Hematopoietic multipotent progenitor cell treated with erythropoietin and hydrocortisone succinate and interleukin-3 and kit ligand, for 8 days (in vitro differentiated cells): ENCODE measurements around the gene ATG10.
"Not testable (repeated sequence)": the region's sequence is repeated elsewhere in the genome, so short reads cannot be mapped to it uniquely, and the experiment has no call there.

ENCODE experiments used
- DNase-seq: peaks from one replicate; pipeline ENCODE4 v3.0.0-alpha.2; 2015

ATG10 gene

DNA sequence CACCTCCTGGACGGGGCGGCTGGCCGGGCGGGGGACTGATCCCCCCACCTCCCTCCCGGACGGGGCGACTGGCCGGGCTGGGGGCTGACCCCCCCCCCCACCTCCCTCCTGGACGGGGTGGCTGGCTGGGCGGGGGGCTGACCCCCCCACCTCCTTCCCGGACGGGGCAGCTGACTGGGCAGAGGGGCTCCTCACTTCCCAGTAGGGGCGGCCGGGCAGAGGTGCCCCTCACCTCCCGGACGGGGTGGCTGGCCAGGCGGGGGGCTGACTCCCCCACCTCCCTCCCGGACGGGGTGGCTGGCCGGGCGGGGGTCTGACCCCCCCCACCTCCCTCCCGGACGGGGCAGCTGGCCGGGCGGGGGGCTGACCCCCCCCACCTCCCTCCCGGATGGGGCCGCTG, 11.3 kb downstream of the ATG10 start:
- DNase-seq = not testable (repeated sequence)

DNA sequence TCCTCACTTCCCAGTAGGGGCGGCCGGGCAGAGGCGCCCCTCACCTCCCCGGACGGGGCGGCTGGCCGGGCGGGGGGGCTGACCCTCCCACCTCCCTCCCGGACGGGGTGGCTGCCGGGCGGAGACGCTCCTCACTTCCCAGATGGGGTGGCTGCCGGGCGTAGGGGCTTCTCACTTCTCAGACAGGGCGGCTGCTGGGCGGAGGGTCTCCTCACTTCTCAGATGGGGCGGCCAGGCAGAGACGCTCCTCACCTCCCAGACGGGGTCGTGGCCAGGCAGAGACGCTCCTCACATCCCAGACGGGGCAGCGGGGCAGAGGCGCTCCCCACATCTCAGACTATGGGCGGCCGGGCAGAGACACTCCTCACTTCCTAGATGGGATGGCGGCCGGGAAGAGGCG, 11.7 kb downstream of the ATG10 start:
- not testable (repeated sequence) for DNase-seq

DNA sequence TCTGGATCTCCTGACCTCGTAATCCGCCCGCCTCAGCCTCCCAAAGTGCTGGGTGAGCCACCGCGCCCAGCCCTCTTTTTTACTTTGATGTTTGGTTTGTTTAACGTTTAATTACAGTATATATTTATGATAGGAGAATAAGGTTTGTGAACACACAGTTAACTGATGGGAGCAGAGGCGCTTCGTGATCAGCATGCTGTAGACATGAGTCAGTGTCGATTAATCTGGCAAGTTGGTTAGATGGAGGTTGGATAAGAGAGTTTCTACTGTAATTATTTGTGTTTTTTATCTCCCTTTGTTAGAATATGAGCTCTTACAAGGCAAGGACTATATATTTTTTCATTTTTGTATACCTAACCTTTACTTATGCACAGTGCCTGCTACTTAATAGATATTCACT, 14.3 kb downstream of the ATG10 start:
- DNase-seq = no peak

DNA sequence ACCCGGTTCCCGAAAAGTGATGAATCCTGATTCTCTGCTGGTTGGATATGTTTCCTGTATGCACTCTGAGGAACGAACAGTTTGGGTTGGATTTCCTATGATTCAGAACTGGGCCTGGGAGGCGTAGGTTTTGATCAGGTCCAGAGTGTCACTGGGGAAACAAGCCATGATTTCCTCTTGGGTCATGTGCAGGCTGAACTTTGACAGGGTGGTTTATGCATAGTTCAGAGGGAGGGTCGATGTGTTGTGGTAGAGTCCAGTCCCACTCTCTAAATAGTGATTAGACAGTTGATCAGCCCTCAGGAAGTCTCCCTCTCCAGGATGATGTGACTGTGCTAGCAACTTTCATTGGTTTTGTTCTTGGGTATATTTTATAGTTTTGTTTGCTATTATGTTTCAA, 17.4 kb downstream of the ATG10 start:
- no peak for DNase-seq

DNA sequence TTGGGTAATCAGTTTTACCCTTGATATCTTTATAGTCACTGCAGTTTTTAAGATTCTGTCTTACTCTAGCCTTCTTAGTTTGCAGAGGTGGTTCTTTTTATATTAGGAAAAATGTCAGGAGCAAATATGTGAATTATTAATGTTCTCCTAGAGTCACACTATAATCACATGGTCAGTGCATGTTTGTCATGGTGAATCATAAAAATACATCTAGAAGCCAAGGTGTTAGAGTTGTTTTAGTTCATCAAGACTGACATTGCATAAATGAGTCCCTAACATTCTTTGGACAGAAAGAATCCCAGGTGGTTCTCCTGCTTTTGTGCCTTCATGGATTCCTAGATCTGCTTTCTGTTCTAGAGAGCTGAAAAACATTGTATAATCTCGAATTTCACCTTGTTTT, 22.9 kb downstream of the ATG10 start:
- no peak for DNase-seq

DNA sequence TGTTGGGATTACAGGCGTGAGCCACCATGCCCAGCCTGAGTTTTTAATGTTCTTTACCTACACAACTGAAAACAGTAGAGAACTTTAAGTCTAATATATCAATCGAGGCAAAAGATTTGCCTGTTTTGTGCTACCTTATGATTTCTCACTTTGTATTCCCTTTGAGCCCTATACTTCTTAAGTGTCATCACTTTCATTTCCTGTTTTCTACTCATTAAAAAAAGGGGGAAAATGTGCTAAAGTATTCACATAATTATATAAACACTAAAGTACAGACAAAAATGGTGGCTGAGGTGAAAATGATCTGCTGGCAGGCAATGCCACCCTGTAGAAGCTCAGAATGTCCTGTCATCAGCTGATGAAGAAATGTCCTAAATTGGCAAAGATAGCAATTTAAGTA, 23.6 kb downstream of the ATG10 start:
- no peak for DNase-seq

DNA sequence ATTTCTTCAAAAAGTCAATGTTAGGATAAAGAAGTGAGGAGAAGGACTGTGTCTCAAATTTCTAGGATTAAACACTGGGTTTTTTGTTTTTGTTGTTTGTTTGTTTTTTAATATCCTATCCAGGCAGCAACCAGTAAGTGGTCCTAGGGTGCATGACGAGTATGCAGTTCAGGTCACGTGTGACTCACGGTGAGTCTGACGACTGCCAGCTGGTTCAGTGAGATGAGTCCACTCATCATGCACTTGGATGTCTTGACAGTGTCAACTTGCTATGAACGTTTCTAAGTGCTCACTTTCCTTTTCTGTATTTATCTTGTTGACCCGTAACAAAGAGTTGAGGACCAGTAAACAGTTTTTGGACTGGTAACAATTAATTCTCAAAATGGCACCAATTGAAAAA, 32.7 kb downstream of the ATG10 start:
- DNase-seq = no peak

DNA sequence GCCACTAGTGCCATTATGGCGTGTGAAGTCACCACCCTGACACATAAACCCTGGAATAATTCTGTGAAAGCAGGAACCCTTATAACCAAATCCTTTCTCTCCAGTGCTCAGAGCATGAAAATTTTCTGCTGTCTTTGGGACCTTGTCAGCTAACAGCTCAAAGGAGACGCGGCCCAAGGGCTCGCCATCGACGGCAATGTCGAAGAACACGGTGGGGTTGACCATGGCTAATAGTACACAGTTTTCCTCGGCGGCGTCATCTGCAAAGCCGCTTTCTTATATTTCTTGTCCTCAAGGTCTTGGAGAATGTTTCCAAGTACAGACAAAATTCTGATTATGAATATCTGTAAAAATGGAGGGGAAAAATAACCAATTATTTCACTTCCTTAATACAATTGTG, 38.0 kb downstream of the ATG10 start:
- not testable (repeated sequence) for DNase-seq

DNA sequence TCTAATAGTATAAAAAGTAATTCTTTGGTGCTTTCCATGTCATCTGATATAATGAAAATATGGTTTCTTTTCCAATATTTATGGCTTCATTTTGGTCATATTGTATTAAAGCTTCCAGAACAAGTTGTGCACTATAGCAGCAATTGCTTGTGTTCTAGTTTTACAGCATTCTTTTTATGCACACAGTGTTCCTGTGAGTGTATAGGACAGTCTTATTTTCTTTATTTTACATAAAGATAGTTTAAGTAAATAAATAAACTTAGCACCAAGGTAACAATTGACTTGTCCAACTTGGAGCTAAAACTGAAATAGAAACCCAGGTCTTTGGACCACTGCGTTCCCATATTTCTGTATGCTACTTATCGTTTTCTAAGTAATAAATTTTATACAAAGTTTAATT, 38.9 kb downstream of the ATG10 start:
- no peak for DNase-seq

DNA sequence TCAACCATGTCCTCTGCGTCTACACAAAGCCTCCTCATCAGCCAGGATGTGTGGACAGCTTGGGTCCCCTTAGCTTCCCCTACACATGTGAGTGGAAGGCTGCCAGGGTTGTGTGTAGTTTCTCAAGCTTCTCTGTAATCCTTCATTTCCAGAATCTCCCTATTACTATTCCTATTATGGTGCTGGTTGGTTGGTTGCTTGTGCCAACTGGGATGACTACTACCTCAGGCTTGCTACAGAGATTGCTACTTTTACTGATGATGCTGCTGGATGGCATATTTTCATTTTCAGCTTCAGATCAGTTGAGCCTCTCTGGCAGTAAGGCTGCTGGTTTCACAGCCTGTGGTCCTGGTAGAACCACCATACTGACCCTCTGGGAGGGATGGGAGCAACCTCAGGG, 39.9 kb downstream of the ATG10 start:
- DNase-seq = no peak

DNA sequence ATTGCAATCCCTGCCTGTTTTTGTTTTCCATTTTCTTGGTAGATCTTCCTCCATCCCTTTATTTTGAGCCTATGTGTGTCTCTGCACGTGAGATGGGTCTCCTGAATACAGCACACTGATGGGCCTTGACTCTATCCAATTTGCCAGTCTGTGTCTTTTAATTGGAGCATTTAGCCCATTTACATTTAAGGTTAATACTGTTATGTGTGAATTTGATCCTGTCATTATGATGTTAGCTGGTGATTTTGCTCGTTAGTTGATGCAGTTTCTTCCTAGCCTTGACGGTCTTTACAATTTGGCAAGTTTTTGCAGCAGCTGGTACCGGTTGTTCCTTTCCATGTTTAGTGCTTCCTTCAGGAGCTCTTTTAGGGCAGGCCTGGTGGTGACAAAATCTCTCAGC, 42.8 kb downstream of the ATG10 start:
- DNase-seq = not testable (repeated sequence)

DNA sequence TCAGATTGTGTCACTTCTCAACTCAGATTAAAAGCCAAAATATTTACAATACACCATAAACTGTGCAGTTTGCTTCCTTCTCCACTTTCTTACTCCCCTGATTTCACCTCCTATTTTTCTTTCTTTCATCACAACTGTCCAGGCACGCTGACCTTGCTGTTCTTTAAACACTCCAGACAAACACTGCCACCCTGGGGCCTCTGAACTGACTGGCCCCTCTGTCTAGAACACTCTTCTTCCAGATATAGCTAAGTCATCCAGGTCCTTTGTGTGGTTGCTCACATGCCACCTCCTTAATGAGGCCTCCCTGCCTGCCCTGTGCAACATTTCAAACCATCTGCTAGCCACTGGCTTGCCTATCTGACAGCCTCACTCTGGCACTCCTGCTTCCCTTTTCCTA, 46.6 kb downstream of the ATG10 start:
- peak; percentile 77 for DNase-seq

DNA sequence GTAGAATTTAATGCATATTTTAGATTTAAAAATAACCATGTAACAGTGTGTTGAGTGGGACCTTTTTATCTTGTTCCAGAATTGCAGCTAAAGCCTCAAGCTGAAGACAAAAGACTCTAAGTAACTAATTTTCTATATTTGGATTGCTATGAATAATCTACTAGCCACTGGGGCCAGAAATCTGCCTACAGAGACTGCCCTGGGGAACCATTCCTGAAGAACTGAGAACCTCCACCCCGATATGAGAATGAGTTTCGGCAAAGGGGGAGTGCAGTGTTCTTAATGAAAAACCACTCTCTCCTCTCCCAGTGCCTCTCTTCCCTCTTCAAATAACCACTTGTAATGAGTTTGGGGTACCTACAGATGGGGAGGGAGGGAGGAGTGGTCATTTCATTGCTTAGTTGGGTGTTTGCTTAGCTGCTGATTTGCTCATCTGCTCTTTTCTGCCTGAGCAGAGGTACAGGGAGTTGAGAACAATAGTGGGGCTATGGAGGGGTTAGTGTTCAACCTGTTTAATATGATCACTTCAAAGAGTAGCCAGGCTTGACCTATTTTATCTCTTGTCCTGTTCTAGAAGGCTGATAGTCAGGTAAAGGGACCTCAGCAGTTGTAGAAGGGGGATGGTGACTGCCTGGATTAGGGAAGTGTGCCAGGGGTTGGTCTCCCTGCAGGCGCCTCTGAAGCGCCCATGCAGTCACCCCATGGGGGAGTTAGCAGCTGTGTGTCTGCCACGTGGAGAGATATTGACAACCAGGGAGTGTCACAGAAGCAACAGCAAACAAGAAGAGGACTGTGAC, 47.7 kb downstream of the ATG10 start:
- peak; percentile 42 for DNase-seq

DNA sequence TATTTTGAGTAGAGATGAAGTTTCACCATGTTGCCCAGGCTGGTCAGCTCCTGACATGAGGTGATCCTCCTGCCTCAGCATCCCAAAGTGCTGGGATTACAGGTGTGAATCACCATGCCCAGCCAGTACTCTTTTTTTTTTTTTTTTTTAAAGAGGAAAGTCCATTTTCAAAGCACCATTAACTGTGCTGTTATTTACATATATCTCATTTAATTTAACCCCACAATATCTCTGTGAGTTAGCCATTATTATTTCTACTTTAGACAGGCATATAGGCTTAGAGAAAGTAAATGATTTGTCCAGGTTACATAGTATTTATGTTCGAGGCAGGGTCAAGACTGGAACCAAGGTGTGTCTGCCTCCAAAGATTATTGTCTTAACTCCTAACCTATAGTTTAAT, 50.7 kb downstream of the ATG10 start:
- DNase-seq = no peak

DNA sequence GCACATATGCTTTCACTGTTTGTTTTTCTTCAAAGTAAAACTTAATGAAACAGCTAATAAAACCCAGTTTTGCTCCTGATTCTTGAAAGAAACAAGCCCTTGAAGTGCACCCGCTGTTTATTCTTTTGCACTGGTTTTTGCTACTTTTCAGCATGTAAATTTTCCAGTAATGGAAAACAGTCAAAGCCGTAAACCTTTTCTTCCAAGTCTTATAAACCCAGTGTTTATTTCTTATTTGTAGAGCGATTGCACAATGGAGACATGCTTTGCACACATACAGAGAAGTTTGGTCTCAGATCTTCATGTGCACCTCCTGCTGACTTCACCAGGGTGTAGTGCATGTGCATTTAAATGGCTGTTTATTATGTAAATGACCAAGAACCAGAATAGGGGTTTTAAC, 51.8 kb downstream of the ATG10 start:
- DNase-seq = no peak

DNA sequence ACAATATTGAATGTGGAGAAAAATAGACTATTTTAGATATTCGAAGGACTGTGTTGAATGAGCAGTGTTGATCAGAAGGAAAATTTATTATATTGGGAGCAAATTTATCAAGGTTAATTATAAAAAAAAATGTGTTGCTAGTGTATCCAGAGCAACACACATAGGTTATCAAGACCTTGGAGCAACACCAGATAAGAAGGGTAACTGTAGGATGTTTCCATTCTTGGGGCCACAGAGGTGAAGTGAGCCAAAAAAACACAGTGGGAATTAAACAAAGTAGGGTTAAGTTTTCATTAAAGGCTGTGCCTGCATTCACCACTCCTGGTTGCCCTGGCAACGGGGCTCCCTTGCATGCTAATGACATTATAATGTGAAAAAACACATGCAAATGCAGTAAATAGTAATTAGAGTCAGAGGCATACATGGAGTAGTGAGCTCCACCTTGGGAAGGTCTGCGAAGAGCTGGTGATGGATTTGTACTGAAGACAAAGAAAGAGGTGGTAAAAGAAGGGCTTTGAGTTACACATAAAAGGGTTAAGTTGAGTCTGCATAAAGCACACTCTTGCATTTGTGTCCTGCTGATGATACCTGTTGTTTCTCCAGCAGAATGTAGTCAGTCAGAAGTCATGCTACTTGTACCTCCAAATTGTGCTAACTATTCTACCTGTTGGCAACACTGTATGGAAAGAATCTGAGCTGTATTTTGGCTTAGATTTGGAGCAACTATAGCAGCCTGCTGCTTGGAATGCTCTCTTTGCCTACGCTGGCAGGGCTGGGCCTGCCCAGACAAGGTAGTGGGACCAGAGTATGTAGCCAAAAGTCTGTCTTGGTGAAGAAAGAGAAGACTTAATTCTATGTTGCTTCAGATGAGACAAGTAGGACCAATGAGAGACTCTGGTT, 59.6 kb downstream of the ATG10 start:
- peak; percentile 14 for DNase-seq

DNA sequence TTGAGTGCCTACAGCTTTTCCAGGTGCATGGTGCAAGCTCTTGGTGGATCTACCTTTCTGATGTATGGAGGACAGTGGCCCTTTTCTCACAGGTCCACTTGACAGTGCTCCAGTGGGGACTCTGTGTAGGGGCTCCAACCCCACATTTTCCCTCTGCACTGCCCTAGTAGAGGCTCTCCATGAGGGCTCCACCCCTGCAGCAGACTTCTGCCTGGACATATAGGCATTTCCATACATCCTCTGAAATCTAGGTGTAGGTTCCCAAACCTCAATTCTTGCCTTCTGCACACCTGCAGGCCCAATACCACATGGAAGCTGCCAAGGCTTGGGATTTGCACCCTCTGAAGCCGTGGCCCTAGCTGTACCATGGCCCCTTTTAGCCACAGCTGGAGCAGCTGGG, 71.1 kb downstream of the ATG10 start:
- not testable (repeated sequence) for DNase-seq

DNA sequence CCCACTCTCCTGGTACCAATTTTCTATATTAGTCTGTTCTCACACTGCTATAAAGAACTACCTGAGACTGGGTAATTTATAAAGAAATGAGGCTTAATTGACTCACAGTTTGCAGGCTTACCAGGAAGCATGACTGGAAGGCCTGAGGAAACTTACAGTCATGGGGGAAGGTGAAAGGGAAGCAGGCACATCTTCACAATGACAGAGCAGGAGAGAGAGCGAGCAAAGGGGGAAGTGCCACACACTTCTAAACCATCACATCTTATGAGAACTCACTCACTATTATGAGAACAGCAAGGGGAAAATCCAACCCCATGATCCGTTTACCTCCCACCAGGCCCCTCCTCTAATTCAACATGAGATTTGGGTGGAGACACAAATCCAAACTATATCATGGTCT, 72.2 kb downstream of the ATG10 start:
- DNase-seq = no peak

DNA sequence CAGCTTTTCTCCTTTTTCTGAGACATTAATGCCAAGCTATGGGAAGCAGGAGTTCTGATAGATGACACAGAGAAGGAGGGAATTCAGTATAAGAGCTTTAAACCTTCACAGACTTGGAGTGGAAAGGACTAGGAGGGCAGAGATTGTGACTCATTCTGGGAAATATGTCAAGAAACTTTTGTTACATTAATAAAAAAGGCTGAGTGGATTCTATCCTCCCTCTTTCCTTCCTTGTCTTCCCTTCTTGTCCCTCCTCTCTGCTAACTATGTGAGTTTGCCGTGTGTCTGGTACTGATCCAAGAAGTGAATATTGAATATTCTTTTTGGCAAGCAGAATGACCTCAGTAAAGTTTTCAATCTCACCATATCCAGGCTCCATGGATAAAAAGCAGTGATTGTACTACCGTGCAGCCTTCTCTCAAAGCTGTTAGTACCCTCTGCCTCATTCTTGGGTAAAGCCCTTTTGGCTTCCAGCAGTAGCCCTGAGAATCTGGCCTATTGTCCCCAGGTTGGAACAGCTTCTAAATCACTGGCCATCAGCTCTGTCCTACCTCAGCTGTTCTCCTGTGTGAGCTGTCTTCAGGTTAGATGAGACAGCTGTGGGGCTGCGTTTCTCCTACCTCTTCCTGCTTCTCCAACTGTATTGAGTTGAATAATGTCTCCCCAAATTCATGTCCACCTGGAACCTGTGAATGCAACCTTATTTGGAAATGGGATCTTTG, 73.9 kb downstream of the ATG10 start:
- no peak for DNase-seq

DNA sequence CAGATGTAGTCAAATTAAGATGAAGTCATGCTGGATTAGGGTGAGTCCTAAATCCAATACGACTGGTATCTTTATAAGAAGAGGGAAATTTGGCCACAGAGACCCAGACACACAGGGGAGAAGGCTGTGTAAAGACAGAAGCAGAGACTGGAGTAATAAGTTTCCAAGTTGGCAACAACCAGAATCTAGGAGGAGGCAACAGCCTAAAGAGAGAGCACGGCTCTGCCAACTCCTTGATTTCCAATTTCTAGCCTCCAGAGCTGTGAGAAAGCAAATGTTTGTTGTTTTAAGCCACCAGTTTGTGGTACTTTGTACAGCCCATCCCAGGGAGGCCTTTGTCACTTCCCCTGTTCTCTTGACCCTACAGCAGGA, 74.4 kb downstream of the ATG10 start:
- DNase-seq = no peak

DNA sequence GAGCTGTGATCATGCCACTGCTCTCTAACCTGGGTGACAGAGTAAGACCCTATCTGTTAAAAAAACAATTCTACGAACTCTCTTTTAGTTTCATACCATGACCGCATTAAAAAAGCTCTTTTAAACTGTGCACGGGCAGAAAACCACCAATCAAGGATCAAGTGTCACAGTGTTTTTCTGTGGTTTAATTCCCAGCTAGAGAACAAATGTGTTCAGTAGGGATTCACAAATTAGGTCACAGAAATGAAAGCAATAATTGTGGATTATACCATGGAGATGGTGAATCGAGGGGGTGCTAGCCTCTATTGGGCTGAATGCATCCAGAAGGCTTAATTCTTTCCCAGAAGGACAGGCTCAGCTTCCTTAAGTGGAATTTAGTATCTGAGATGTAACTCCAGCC, 79.1 kb downstream of the ATG10 start:
- DNase-seq = no peak

DNA sequence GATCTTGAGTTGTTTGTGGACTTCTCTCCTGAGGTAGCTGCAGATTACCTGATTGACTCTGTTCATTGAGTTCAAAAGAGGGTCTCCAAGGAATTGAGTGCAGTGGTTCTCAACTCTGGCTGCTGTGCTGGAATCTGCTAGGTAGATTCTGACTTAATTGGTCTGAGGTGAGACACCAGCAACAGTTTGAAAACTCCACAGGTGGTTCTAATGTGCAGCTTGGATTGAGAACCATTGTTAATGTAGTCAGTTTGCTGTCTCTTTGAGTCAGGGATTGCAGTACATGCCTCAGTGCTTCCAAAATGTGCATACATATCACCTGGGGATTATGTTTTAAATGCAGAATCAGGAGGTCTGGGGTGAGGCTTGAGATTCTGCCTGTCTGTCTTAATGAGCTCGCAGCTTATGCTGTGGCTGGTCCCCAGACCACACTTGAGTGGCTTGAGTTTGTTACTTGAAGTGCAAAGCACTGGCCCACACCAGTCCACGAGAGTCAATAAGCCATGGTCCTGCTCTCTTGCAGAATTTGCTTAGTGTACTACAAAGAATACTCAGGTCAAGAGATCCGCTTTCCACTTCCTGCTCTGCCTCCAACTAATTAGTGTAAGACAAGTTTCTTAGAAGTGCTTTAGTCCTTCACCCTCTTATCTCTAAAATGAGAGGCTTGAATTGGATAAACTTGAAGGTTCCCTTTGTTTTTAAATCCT, 82.3 kb downstream of the ATG10 start:
- DNase-seq = no peak

DNA sequence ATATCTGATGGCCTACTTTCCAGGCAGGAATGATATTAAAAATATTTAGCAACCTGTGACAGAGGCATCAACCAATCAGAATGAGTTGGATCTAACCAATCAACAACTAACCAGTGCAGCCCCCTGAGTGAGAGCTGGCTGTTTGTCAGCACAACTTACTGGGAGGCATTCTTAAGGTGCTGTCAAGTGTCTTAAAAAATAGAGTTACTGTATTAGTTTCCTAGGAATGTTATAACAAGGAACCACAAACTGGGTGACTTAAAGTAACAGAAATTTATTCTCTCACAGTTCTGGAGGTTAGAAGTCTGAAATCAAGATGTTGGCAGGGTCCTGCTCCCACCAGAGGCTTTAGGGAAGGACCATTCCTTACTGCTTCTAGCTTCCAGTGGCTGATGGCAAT, 85.2 kb downstream of the ATG10 start:
- DNase-seq = no peak
